ENCODE measurements around the gene EPAS1.

DNA sequence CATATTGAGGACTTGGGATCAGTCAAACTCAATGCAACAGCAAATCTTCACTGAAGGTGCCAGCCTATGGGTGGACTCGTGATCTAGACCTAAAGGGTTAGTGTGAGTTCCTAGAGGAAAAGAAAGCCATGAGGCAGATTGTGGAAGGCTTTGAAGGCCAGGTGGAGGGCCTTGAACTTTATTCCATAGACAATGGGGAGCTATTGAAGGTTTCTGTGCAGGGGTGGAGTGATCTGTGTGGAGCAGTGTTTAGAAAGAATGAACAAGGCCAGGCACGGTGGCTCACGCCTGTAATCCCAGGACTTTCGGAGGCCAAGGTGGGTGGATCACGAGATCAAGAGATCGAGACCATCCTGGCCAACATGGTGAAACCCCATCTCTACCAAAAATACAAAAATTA is 61.5 kb downstream of the EPAS1 start:
- TF ChIP-seq, protein P1, sequence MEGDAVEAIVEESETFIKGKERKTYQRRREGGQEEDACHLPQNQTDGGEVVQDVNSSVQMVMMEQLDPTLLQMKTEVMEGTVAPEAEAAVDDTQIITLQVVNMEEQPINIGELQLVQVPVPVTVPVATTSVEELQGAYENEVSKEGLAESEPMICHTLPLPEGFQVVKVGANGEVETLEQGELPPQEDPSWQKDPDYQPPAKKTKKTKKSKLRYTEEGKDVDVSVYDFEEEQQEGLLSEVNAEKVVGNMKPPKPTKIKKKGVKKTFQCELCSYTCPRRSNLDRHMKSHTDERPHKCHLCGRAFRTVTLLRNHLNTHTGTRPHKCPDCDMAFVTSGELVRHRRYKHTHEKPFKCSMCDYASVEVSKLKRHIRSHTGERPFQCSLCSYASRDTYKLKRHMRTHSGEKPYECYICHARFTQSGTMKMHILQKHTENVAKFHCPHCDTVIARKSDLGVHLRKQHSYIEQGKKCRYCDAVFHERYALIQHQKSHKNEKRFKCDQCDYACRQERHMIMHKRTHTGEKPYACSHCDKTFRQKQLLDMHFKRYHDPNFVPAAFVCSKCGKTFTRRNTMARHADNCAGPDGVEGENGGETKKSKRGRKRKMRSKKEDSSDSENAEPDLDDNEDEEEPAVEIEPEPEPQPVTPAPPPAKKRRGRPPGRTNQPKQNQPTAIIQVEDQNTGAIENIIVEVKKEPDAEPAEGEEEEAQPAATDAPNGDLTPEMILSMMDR (IDR thresholded peaks at IDR 0.05), result no peak
- no peak for TF ChIP-seq POLR2A (IDR thresholded peaks at IDR 0.05)

All from stomach (tissue), 4 donors.